Activated T-cell treated with anti-CD3 and anti-CD28 coated beads, Interleukin-2, amount 50 U/mL, for 48 hours (primary cell): ENCODE measurements around the gene POLR1C.
A peak's percentile ranks its signal among the peaks of the same experiment; 100 is the strongest.
"Not testable (repeated sequence)": the region's sequence is repeated elsewhere in the genome, so short reads cannot be mapped to it uniquely, and the experiment has no call there.

Experiments used
- DNase-seq, 2 experiments: peaks; one replicate each; pipeline ENCODE4 v3.0.0-alpha.2; 2020

Gene POLR1C

GRCh38 chr6:43510827-43511163 is 6.1 kb upstream of the POLR1C start:
- DNase-seq = peak in 1 of 2 experiments; percentile 25

- no peak for DNase-seq
These were observed 5.0 kb upstream of the POLR1C start for GRCh38 chr6:43511824-43512415.

GRCh38 chr6:43515808-43516207 is 1.1 kb upstream of the POLR1C start:
- DNase-seq = no peak

DNA sequence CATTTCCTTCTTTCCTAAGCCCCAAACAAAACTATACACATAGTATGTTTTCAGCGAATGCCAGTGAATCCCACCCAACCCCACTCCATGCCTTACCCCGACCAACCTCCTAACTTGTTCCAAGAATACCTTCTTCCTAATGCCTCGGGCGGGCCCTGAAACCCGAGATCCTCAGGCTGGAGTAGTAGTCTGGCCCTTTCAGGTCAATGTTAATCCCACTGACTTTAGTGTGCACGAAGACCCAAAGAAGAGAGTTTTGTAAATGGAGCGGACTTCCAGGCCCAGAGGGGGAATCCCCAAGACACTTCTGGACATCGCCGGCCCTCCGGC is 557 bp upstream of the POLR1C start:
- DNase-seq = no peak

DNA sequence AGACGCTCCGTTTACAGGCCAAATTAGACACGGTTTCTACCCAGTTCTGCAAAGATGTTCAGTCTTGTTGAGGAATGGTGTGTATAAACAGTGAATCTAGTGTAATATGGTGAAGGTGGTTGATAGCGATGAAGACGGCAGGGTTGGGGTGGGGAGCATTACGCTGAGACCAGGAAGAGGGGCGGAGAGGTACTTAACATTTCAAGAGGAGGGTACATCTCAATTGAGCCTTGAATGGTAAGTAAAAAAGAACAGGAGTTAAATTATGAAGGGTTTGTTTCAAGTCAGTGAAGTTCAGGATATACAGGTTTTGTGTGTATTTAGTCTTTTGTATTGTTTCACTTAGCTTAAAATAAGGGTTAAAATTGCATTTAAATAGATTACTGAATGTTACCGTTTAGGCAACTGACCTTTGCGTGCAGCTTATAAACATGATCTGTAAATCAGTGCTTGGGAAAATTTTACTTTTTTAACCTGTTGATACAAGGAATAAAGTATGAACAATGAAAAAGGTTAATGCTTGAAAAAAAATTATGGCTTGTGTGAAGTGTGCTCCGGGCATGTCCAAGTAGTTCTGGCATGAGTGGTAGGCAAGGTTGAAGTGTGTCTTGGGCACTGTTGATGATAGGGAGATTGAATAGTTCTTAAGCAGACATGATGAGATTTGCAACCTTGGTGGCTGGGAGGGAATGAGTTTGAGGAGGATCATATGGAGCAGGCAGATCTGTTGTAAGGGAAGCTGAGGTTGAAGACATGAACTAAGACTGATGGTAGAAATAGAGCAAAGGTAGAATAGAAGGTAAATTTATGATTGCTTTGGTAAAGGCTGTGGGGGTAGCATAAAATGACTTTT is 842 bp downstream of the POLR1C start:
- DNase-seq = no peak

- no peak for DNase-seq
These were observed 3.2 kb downstream of the POLR1C start for GRCh38 chr6:43520097-43520496.

DNA sequence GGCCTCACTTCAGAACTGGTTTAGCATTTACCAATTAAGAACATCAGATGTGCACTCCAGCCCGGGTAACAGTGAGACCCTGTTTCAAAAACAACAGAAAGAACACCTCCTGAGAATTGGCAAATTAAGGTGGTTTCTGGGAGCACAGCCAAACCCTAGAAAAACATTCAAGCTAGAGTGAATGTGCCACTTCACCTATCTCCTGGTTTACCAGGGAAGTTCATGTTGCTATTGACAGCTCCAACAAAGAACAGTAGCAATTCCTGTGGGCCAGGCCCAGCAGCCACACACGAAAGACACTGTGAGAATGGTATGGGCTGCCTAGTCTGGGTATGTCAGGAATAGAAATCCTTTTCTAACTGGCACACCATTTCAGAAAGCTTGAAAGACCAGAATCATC is 4.9 kb downstream of the POLR1C start:
- no peak for DNase-seq

GRCh38 chr6:43522547-43523261 is 5.8 kb downstream of the POLR1C start:
- no peak for DNase-seq

GRCh38 chr6:43523284-43523683 is 6.4 kb downstream of the POLR1C start:
- no peak for DNase-seq

- DNase-seq = no peak
These were observed 7.6 kb downstream of the POLR1C start for GRCh38 chr6:43524483-43524961.

- DNase-seq = no peak
These were observed 15.3 kb downstream of the POLR1C start for GRCh38 chr6:43532201-43532600.

DNA sequence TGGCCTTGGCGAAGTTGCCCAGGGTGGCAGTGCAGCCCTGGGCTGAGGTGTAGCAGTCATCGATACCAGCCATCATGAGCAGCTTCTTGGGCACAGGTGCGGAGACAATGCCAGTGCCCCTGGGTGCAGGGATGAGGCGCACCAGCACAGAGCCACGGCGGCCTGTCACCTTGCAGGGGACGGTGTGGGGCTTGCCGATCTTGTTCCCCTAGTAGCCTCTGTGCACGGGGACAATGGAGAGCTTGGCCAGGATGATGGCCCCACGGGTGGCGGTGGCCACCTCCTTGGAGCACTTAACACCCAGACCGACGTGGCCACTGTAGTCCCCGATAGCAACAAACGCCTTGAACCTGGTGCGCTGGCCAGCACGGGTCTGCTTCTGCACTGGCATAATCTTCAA is 22.1 kb downstream of the POLR1C start:
- DNase-seq = not testable (repeated sequence)

- DNase-seq = not testable (repeated sequence)
These were observed 22.5 kb downstream of the POLR1C start for GRCh38 chr6:43539409-43539808.

GRCh38 chr6:43540507-43540906 is 23.6 kb downstream of the POLR1C start:
- no peak for DNase-seq

DNA sequence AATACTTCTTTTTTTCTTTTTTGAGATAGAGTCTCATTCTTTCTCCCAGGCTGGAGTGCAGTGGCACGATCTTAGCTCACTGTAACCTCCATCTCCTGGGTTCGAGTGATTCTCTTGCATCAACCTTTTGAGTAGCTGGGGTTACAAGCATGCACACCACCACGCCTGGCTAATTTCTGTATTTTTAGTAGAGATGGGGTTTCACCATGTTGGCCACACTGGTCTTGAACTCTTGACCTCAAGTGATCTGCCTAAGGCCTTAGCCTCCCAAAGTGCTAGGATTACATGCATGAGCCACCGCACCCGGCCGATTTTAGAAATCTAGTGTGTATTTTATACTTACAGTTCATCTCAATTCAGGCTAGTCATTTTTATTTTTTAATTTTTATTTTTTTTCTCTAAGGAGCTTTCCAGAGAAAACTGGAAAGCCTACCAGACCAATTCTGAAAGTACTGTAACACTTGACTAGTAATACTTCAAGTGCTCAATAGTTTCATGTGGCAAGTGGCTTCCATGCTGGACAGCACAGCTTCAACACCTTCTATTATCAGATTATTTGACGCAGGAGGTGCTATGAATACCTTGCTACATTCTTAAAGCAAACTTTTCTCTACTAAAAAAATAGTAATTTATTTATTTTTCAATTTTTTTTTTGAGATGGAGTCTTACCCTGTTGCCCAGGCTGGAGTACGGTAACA is 25.0 kb downstream of the POLR1C start:
- no peak for DNase-seq

- no peak for DNase-seq
These were observed 27.6 kb downstream of the POLR1C start for GRCh38 chr6:43544461-43544860.

DNA sequence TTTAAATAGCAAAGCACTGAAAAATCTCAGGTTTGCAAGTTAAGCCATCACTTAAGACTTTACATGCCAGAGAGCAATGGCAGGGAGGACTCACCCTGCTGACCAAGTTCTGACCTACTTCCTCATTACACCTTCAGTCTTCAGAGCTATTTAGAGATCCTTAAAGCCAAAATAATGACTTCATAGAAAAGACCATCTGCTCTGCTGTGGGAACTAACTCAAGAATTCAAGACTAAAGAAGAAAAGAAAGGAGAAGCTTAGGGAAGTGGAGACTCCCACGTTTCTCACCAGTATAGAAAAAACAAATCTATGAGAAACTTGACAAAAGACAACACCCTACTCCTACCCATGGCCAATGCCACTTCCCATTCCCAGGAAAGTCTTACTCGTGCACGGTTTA is 30.3 kb downstream of the POLR1C start:
- no peak for DNase-seq

DNA sequence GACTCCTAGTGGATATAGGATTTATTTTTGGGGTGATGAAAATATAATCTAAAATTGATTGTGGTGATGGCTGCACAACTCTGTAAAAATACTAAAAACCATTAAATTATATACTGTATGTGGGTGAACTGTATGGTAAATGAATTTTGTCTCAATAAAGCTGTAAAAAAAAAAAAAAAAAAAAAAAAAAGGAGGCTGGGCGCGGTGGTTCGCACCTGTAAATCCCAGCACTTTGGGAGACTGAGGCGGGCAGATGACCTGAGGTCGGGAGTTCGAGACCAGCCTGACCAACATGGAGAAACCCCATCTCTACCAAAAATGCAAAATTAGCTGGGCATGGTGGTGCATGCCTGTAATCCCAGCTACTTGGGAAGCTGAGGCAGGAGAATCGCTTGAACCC is 40.7 kb downstream of the POLR1C start:
- DNase-seq = not testable (repeated sequence)

DNA sequence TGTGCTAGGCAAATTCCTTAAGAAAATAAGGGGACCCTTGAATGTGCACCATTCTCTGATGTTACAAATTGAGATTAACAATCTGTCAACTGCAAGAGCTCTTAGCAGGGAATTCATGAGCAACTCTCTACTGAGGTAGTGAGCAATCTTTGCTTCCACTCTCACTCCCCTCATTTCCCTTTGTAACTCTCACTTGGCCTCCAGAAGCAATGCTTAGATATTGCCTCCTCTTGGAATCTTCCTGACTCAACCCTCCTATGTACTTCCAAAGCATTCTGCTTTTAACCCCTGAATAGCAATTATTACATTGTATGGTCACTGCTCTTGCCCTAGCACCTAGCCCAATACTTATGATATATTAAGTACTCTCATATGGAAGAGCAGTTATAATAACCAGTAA is 42.4 kb downstream of the POLR1C start:
- DNase-seq = no peak

- no peak for DNase-seq
These were observed 54.1 kb downstream of the POLR1C start for GRCh38 chr6:43570876-43571441.
